Activated CD4-positive, alpha-beta T cell treated with anti-CD3 and anti-CD28 coated beads, Interleukin-2, amount 10 ng/mL, durations not matched to agents 7 days and 5 days (primary cell): Measurements from ENCODE around the gene VLDLR. TPM values are rescaled to one million over a fixed set of nuclear protein-coding genes. Genes with fewer than 3 reads are reported as not detected.

Experiments
- CTCF ChIA-PET: fragments of 350-600 bp; sonication (Branson Sonifier 250); formaldehyde crosslinking; loops from one replicate; lab custom pipeline; 2021; ENCODE audit warnings: antibody characterized with exemption; lab: Charles Lee
- POLR2A ChIA-PET: fragments of 350-600 bp; sonication (Branson Sonifier 250); formaldehyde crosslinking; loops from one replicate; lab custom pipeline; 2021; ENCODE audit warnings: antibody characterized with exemption; lab: Charles Lee
- DNase-seq: peaks from one replicate; pipeline ENCODE4 v3.0.0-alpha.2; 2020
- H3K27ac Mint-ChIP-seq: one replicate; pipeline ENCODE4 v1.8.0; 2021; ENCODE audit warnings: mild to moderate bottlenecking, moderate library complexity, mixed read lengths
- H3K27me3 Mint-ChIP-seq: one replicate; pipeline ENCODE4 v1.8.0; 2021; ENCODE audit warnings: mixed read lengths
- H3K36me3 Mint-ChIP-seq: one replicate; pipeline ENCODE4 v1.8.0; 2021; ENCODE audit warnings: low read depth, mixed read lengths
- H3K4me1 Mint-ChIP-seq: one replicate; pipeline ENCODE4 v1.8.0; 2021; ENCODE audit warnings: mixed read lengths
- H3K4me3 Mint-ChIP-seq: one replicate; pipeline ENCODE4 v1.8.0; 2021; ENCODE audit warnings: mild to moderate bottlenecking, moderate library complexity, mixed read lengths
- H3K9me3 Mint-ChIP-seq: one replicate; pipeline ENCODE4 v1.8.0; 2021; ENCODE audit warnings: mixed read lengths
- total RNA-seq, 2 experiments: library from RNA; stranded (reverse); gene quantifications; one replicate each; pipeline ENCODE4 v1.2.3, GENCODE V29; 2021

The VLDLR gene
- total RNA-seq, 2 experiments from 2014 or later, result 3.7 to 3.9 TPM

DNA sequence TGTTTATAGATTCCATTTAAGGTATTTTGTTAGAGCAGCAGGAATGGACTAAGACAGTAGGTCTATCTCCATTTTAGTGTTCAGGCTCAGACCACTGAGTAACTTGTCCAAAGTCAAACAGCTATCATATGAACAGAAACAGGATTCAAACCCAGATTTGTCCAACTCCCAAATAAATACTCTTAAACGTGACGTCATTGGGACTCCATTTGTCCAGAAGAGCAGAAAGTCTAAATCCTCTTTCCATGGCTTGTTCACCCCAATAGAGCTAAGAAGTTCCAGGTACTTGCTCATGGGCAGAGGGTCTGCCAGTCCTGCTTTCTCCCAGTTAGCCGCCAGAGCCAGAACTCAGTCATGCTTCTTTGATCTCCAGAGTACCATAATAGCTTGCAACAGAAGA lies 16.3 kb upstream of the VLDLR start:
- Mint-ChIP-seq H3K4me1 (no peaks in the 10 kb centered on the region), H3K9me3 (no peaks in the 10 kb centered on the region), H3K4me3 (no peak overlapping the region), H3K27ac (no peak overlapping the region), H3K27me3 (peaks cover 17% of the 10 kb centered on the region), H3K36me3 (no peaks in the 10 kb centered on the region)
- ChIA-PET CTCF (interaction anchor here (0.8 kb wide), 1 partner anchor 123 kb away, joined by 4 read pairs; no protein-coding TSS in a partner anchor), POLR2A (no interaction called here)
- DNase-seq, result no peak

DNA sequence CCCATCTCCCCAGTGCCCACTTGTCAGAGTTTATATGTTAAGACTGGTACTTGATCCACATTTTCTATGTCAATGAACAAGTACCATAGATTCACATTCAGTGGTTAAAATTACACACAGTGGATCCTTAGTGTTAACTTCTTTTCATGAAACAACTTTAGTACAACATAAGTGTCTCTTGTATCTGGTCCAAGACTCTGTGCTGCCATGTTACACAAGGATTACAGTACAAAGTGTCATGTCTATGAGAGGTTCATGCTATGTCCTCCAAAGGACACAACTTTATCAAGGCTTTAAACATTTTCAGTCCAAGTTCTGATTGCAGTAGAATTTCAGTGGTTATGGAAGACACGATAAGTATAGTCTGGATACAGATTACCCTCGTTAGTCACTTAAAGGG lies 13.3 kb upstream of the VLDLR start:
- no peaks in the 10 kb centered on the region for H3K4me1 Mint-ChIP-seq
- CTCF ChIA-PET, result no interaction called here
- H3K36me3 Mint-ChIP-seq, result no peaks in the 10 kb centered on the region
- no peak for DNase-seq
- H3K9me3 Mint-ChIP-seq, result no peaks in the 10 kb centered on the region
- POLR2A ChIA-PET, result no interaction called here
- no peak overlapping the region for H3K27ac Mint-ChIP-seq
- peaks cover 30% of the 10 kb centered on the region for H3K27me3 Mint-ChIP-seq
- no peak overlapping the region for H3K4me3 Mint-ChIP-seq

DNA sequence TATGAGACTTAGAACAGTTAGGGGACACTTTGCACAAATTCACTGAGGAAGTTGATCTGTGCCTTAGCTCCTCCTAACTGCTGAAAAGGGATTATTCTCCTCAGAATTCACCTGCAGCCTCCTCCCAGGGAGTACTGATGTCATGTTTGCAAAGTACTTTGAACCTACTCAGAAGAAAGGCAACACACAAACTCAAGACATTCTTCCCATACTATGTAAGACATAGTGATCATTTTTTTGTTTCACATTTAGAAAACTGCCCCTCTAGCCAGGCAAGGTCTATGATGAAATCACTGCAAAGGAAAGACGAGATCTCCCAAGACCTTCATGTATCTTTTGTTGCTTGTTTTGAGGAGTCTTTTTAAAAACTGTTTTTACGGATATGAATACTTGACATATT lies 10.6 kb upstream of the VLDLR start:
- ChIA-PET CTCF (no interaction called here), POLR2A (no interaction called here)
- Mint-ChIP-seq H3K4me3 (no peak overlapping the region), H3K4me1 (no peaks in the 10 kb centered on the region), H3K36me3 (no peaks in the 10 kb centered on the region), H3K27me3 (peaks cover 25% of the 10 kb centered on the region), H3K27ac (no peak overlapping the region), H3K9me3 (no peaks in the 10 kb centered on the region)
- no peak for DNase-seq

DNA sequence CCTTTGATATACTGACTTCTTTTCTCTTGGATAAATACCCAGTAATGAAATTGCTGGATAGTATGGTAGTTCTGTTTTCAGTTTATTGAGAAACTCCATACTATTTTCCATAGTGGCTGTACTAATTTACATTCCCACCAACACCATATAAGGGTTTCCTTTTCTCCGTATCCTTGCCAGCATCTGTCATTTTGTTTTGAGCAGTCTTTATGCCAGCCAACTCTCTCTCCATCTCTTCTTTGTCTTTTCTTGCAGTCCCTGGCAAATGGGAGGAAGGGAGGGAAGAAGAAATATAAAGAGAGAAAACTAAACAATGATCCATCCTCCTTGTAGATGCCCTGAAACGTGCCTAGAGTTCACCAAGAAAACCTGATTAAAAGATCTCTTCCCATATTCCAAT lies 9.6 kb upstream of the VLDLR start:
- ChIA-PET POLR2A (no interaction called here), CTCF (no interaction called here)
- no peaks in the 10 kb centered on the region for H3K9me3 Mint-ChIP-seq
- no peaks in the 10 kb centered on the region for H3K36me3 Mint-ChIP-seq
- H3K27me3 Mint-ChIP-seq, result peaks cover 25% of the 10 kb centered on the region
- H3K4me1 Mint-ChIP-seq, result no peaks in the 10 kb centered on the region
- H3K27ac Mint-ChIP-seq, result no peak overlapping the region
- H3K4me3 Mint-ChIP-seq, result no peak overlapping the region
- DNase-seq, result no peak

DNA sequence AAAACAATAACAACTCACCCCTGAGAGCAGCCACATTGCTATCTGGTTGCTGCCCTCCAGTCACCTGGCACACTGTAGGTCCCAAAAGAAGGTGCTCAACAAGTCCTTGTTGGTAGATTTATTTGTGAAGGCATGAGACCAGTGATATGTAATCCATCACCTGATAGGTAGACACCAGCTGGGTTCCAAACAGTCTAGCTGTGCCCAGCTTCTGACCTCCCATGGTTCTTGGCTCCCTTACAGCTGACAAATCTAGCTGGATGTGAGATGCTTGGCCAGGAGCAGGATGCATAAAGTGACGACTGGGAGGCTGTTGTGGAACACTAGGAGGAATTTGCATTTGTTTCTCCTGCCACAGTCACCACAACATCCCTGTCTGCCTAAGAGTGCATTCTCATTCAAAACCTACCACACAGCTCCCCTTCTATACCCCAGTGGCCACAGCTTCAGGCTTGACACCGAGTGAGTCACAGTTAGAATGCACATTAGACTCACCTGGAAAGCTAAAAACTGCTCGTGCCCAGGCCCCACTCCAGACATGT lies 7.8 kb upstream of the VLDLR start:
- Mint-ChIP-seq H3K4me1 (no peaks in the 10 kb centered on the region), H3K4me3 (no peak overlapping the region), H3K27ac (no peak overlapping the region), H3K9me3 (no peaks in the 10 kb centered on the region), H3K27me3 (peaks cover 17% of the 10 kb centered on the region), H3K36me3 (no peaks in the 10 kb centered on the region)
- POLR2A ChIA-PET, result no interaction called here
- CTCF ChIA-PET, result no interaction called here
- no peak for DNase-seq

DNA sequence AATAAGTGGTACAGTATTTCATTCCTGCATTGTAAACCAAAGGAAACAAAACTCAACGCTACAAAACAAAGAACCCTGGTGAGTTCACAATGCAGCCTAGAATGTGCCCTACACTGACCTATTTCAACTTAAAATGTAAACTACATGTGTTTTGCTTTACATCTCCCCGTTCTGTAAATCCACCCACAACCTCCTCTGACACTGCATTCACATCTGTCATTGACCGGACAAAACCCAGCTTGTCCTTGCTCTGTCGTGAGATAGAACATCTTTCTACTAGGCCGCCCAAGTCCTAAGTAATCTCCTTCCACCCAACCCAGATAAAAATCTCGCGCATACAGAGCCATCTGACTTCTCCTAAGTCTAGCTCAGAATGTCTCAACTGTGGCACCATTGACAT lies 6.1 kb upstream of the VLDLR start:
- H3K4me1 Mint-ChIP-seq, result no peaks in the 10 kb centered on the region
- H3K4me3 Mint-ChIP-seq, result no peak overlapping the region
- DNase-seq, result no peak
- H3K9me3 Mint-ChIP-seq, result no peaks in the 10 kb centered on the region
- ChIA-PET CTCF (no interaction called here), POLR2A (no interaction called here)
- peaks cover 32% of the 10 kb centered on the region for H3K27me3 Mint-ChIP-seq
- H3K27ac Mint-ChIP-seq, result no peak overlapping the region
- H3K36me3 Mint-ChIP-seq, result no peaks in the 10 kb centered on the region

DNA sequence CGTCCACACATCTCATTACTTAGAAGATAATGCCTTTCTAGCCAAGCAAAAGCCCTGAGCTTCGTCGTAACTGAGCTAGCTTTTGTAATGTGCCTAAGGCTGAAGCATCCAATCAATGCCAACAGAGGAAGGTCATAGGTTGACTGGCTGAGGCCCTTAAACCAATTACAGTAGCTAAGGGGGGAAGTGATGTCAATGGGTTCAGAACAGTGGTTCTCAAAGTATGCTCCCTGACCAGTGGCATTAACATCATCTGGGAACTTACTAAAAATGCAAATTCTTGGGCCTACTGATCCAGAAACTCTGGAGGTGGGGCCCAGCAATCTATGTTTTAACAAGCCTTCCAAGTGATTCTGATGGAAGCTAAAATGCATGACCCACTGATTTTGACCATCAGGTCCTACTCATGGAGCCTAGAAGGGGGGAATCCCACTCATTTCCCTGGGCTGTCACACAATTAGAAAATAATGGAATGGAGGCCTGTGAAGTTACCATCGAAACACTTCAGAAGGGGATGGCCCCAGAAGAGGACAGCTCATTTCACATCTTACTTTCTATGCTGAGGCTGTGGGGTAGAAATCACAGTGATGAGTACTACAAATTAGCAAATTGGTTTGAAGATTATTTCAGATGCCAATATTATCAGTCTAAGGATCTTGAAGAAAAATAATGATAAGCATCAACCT lies 4.8 kb upstream of the VLDLR start:
- CTCF ChIA-PET, result interaction anchor here (0.6 kb wide), 1 partner anchor 1314 kb away, joined by 3 read pairs; no protein-coding TSS in a partner anchor
- H3K27ac Mint-ChIP-seq, result no peak overlapping the region
- no peak overlapping the region for H3K4me3 Mint-ChIP-seq
- peaks cover 31% of the 10 kb centered on the region for H3K27me3 Mint-ChIP-seq
- DNase-seq, result no peak
- H3K9me3 Mint-ChIP-seq, result no peaks in the 10 kb centered on the region
- H3K4me1 Mint-ChIP-seq, result peaks cover 6% of the 10 kb centered on the region
- no peaks in the 10 kb centered on the region for H3K36me3 Mint-ChIP-seq
- POLR2A ChIA-PET, result no interaction called here

DNA sequence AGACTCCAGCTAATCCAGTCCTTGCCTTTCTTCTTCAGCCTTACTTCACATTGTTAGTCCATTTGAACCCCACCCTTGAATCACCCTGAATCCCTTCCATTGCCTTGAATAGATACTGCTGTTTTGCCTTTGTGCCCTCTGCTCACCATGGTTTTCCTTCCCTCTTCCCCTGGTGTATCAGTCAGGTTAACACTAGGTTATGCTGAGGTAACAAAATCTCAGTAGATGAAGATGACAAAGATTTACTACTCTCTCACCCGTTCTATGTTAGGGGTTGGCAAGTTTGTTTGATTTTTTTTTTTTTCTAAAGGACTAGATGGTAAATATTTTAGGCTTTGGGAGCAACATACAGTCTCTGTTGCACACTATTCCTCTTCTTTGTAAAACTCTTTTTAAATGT lies 3.3 kb upstream of the VLDLR start:
- POLR2A ChIA-PET, result no interaction called here
- CTCF ChIA-PET, result no interaction called here
- H3K4me1 Mint-ChIP-seq, result peaks cover 12% of the 10 kb centered on the region

DNA sequence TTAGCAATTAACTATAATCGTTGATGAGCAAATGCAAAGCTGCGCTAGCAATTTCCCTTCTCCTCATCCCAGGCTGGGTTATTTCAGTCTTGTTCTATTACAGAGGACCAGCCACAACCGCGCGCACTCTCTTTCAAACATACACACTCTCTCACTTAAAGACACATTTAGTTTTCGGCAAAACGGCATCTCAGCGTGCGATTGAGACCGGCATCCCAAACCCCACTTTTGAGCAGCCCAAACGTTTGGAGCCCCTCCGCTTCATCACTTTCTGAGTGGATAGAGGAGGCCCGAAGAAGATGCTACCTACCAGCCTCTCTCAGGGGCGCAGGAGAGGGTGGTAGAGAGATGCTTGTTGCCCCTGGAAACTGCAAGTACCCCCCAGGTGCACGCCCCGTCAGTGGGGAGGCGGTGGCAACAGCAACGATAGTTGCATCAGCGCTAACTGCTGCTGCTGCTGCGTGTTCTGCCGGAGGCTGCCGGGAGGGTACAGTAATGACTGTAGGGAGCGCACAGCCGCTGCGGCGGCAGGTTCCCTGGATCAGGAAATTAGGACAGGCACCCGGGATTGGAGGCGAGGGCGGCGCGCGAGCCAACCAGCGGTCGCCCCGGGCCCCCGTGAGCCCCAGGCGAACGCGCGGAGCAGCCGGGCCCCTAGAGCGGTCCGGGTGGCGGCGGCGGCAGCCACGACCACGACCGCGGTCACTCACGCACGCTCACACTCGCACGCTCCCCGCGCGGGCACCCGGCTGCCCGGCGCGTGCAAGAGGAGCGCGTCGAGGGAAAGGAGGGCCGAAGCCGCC lies 467 bp upstream of the VLDLR start:
- ChIA-PET CTCF (no interaction called here), POLR2A (no interaction called here)
- peaks cover 57% of the 10 kb centered on the region for H3K27me3 Mint-ChIP-seq
- H3K9me3 Mint-ChIP-seq, result peaks cover 2% of the 10 kb centered on the region
- peak overlapping the region; percentile 77 for H3K4me3 Mint-ChIP-seq
- peak; percentile 57 for DNase-seq
- H3K4me1 Mint-ChIP-seq, result peaks cover 17% of the 10 kb centered on the region
- peaks cover 2% of the 10 kb centered on the region for H3K36me3 Mint-ChIP-seq
- peak overlapping the region; percentile 82 for H3K27ac Mint-ChIP-seq

More for the DNA sequence above, 3.3 kb upstream of the VLDLR start:
- Mint-ChIP-seq H3K27ac (no peak overlapping the region), H3K4me3 (no peak overlapping the region), H3K9me3 (no peaks in the 10 kb centered on the region), H3K27me3 (peaks cover 30% of the 10 kb centered on the region), H3K36me3 (no peaks in the 10 kb centered on the region)
- no peak for DNase-seq

DNA sequence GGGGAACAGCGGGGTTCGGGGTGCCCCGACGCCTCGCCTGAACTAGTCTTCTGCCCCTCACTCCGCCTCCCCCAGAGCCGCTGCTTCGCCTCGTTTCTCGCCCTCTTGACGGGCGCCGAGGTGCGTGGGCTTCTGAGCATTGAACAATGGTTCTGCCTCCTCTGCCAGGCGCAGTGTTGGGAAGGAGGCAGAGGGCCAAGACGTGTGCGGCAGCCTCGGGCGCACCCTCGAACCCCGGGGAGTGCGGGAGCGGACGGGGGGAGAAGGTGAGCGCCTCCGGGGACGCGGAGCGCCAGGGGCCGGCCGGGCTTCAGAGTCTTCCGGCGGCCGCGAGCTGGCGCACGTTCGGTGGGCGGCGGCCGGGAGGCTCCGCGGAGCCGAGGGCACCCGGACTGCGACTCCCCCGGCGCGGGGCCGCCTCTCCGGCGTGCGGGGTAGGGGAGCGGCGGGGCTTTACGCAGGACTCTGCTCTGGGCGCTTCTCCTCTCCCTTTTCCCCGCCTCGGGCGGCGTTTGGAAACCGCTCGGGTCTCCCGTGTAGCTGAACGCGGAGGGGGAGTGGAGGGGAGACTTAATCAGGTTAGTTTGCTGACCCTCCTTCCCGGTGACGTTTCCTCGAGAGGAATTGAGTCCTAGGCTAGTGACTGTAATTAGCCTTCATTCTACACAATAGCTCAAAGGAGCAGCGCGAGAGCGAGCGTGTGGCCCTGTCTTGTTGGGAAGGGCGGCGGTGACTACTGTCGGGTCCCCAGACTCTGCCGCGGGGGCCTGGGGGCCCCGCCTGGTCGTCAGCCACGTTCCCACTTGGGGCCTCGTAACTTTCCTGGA lies 1.1 kb downstream of the VLDLR start:
- peak; percentile 8 for DNase-seq
- H3K27ac Mint-ChIP-seq, result peak overlapping the region; percentile 68
- POLR2A ChIA-PET, result no interaction called here
- peaks cover 2% of the 10 kb centered on the region for H3K9me3 Mint-ChIP-seq
- H3K4me3 Mint-ChIP-seq, result peak overlapping the region; percentile 81
- H3K27me3 Mint-ChIP-seq, result peaks cover 64% of the 10 kb centered on the region
- peaks cover 17% of the 10 kb centered on the region for H3K4me1 Mint-ChIP-seq
- CTCF ChIA-PET, result interaction anchor here (0.5 to 1.4 kb wide), 4 partner anchors 10 to 157 kb away, joined by 3 to 4 read pairs (median 4); no protein-coding TSS in a partner anchor
- H3K36me3 Mint-ChIP-seq, result peaks cover 2% of the 10 kb centered on the region

DNA sequence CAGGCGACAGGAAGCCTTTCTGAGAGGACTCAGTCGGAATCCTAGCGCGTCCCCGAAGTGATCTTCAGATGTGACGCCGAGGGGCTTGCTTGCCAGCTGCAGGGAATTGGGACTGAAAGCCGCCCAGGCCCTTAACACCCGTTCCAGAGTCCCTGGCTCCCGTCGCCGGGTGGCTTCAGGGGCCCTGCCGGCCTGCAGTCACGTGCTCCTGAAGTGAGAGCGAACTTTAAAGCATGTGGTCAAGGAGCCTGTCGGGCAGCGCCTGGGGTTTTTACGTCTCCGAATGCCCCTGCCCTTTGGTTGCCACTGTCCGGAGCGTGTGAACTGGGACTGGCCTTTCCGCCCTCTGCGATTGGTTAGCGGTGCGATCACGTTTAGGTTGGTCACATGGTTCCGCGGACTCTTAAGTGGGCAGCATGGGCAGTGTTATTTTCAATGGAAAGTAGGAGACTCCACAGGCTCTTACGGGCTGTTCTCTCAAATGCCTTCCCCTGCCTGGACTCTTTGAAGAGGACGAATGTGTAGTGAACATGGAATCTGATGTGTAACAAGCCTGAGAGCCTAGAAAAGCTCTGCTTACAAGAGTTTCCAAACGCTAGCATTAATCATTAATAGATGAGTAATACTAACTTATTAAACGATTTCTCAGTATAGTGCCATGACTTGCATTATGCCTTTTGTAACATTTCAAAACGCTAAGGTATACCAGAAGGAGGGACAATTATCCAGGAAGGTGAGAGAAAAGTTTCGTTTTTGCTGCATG lies 1.9 kb downstream of the VLDLR start:
- Mint-ChIP-seq H3K9me3 (peaks cover 2% of the 10 kb centered on the region), H3K4me3 (peak overlapping the region; percentile 69), H3K27ac (no peak overlapping the region), H3K27me3 (peaks cover 65% of the 10 kb centered on the region), H3K36me3 (peaks cover 2% of the 10 kb centered on the region), H3K4me1 (peaks cover 17% of the 10 kb centered on the region)
- DNase-seq, result no peak
- ChIA-PET CTCF (interaction anchor here (0.5 to 1.4 kb wide), 3 partner anchors 9 to 191 kb away, joined by 3 to 4 read pairs (median 3); no protein-coding TSS in a partner anchor), POLR2A (no interaction called here)
